ENCODE data around the gene PROSER3.

DNA sequence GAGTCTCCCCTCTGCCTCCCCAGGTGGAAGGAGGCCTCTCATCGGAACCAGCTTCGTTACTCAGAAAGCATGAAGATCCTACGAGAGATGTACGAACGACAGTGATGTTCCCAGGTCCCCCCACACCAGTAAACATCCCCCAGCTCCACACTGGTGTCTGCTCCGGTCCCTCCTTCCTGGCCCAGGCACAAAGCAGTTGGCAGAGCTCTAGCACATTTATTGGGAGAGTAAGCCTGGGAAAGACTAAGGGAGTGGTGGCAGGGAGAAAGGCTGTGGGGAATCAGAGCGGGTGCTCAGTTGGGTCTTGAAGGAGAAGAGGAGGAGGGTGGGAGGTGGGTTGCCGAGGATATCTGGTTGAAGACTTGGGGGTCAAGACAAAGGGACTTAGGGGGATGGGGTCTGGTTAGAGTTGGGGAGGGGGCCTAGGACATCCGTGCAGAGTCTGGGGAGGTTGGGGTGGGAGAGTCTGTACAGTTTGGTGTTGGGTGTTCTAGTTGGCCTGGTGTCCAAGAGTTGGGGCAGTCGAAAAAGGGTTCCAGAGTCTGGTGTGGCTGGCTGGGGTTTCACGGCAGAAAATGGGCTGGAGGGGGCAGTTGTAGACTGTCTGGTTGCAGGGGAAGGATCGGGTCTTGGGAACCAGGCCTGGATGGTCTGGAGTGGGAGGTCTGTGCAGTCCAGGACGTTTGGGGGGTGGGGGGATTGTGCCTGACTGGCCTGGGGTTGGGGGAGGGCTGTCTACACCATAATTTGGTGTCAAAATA lies 3.4 kb upstream of the PROSER3 start:
- TF ChIP-seq CTCF (IDR thresholded peaks at IDR 0.05), result no peak
- TF ChIP-seq POLR2A (IDR thresholded peaks at IDR 0.05), result no peak

Data from adrenal gland (tissue), 5 donors.